NCI-H82 treated with DMSO at 0.1 percent for 48 hours (cell line): ENCODE results near the gene NPTXR.

ENCODE experiments used
- DNase-seq: peaks from one replicate; lab custom pipeline; 2025; ENCODE audit not compliant: unreplicated experiment; lab: John Stamatoyannopoulos, UW

The NPTXR gene

GRCh38 chr22:38774496-38775166 is 69.2 kb downstream of the NPTXR start:
- no peak for DNase-seq

DNA sequence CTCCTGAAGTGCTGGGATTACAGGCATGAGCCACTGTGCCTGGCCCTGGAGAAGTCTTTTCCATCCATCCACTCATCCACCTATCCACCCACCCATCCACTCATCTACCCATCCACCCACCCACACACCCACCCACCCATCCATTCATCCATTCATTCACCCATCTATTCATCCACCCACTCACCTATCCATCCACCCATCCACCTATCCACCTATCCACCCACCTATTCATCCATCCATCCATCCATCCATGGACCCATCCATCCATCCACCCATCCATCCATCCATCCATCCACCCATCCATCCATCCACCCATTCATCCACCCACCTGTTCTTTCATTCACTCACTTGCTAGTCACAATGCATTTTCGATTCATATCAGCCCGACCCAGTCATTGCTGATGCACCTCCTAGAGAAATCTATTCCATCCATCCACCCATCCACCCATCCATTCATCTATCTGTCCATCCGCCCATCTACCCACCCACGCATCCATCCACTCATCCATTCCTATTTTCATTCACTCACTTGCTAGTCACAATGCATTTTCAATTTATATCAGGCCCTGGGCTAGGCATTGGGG is 70.4 kb downstream of the NPTXR start:
- DNase-seq = no peak

DNA sequence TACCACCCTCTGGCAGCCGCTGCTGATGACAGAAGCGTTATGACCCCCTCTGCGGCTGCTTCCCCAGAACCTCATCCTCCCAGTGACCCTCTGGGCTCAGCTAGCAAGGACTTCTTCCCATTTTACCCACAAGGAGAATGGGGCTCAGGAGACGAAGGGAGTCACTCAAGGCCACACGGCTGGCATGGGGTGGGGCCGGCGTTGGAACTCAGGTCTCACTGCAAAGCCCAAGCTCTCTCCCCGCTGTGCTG is 71.3 kb downstream of the NPTXR start:
- no peak for DNase-seq

DNA sequence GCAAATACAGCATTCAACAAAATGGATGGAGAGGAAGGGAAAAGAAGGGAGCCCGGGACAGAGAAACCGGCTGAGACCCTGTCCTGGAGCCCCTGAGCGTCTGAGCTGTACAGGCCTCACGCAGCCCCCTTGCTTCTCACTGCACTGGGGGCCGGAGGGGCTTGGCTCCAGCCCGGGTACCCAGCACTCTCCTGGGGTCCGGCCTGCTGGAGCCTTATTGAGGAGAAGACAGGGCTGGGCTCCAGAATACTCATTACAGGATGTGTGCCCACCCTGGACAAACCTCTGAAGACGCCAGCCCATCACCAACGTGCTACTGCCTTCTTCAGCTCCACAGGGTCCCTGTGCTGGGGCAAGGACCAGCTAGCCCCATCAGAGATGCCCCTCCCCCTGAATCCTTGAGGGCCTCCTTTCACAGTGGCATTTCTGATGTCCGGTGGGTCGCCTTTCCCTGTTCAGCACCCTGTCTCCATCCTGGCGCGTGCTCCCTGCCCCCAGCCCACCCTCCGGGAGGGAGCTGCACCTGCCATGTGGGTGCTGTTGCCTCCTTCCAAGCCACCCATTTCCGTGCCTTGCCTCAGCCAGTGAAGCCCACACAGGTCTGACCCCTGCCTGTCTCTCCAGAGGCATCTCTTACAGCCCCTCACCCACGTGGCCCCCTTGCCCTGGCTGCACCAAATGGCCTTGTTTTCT is 73.4 kb downstream of the NPTXR start:
- no peak for DNase-seq
